ENCODE measurements around the gene LRRD1.
A peak's percentile ranks its signal among the peaks of the same experiment; 100 is the strongest.
"Not testable (repeated sequence)": the region's sequence is repeated elsewhere in the genome, so short reads cannot be mapped to it uniquely, and the experiment has no call there.

Gene LRRD1

GRCh38 chr7:92141161-92141560, 37.8 kb downstream of the LRRD1 start:
- DNase-seq (ENCODE audit: low read depth): no peak

GRCh38 chr7:92137557-92137956, 41.4 kb downstream of the LRRD1 start:
- no peak for DNase-seq (ENCODE audit: low read depth)

- no peak for DNase-seq (ENCODE audit: low read depth)
These were observed 43.7 kb downstream of the LRRD1 start for GRCh38 chr7:92135052-92135889.

GRCh38 chr7:92134271-92135051, 44.5 kb downstream of the LRRD1 start, which contains the start of gene CYP51A1:
Gene CYP51A1, minus strand, starts transcription at chr7:92134477. Its CDS starts 113 bp downstream, at chr7:92134364.
- peak; percentile 73 for DNase-seq (ENCODE audit: low read depth)

- peak; percentile 15 for DNase-seq (ENCODE audit: low read depth)
These were observed 45.1 kb downstream of the LRRD1 start for GRCh38 chr7:92133737-92134270.

GRCh38 chr7:92133133-92133736, 45.7 kb downstream of the LRRD1 start:
- no peak for DNase-seq (ENCODE audit: low read depth)

GRCh38 chr7:92131764-92132330, 47.1 kb downstream of the LRRD1 start:
- no peak for DNase-seq (ENCODE audit: low read depth)

GRCh38 chr7:92131093-92131492, 47.8 kb downstream of the LRRD1 start:
- DNase-seq (ENCODE audit: low read depth): no peak

GRCh38 chr7:92121681-92122080, 57.3 kb downstream of the LRRD1 start:
- no peak for DNase-seq (ENCODE audit: low read depth)

- DNase-seq (ENCODE audit: low read depth): no peak
These were observed 59.7 kb downstream of the LRRD1 start for GRCh38 chr7:92119213-92119759.

- DNase-seq (ENCODE audit: low read depth): no peak
These were observed 62.0 kb downstream of the LRRD1 start for GRCh38 chr7:92116949-92117348.

GRCh38 chr7:92115821-92116220, 63.1 kb downstream of the LRRD1 start:
- no peak for DNase-seq (ENCODE audit: low read depth)

GRCh38 chr7:92110857-92111256, 68.1 kb downstream of the LRRD1 start:
- no peak for DNase-seq (ENCODE audit: low read depth)

- DNase-seq (ENCODE audit: low read depth): no peak
These were observed 70.1 kb downstream of the LRRD1 start for GRCh38 chr7:92108821-92109220.

GRCh38 chr7:92102862-92103261, 76.1 kb downstream of the LRRD1 start:
- DNase-seq (ENCODE audit: low read depth): not testable (repeated sequence)

- DNase-seq (ENCODE audit: low read depth): no peak
These were observed 78.4 kb downstream of the LRRD1 start for GRCh38 chr7:92100534-92100933.

GRCh38 chr7:92095380-92095779, 83.6 kb downstream of the LRRD1 start:
- no peak for DNase-seq (ENCODE audit: low read depth)
